Stimulated activated CD8-positive, alpha-beta memory T cell treated with anti-CD3 and anti-CD28 coated beads, Interleukin-2, amount 100 ng/mL, for 48 hours (primary cell): ENCODE results near the gene SLC26A4.

Source experiments
- DNase-seq, 2 donors: peaks; one replicate each; pipeline ENCODE4 v3.0.0-alpha.2; 2020; ENCODE audit warnings: low read depth in 2 of 2

SLC26A4 gene

GRCh38 chr7:107696330-107696946, 35.8 kb downstream of the SLC26A4 start:
- DNase-seq: no peak

- no peak for DNase-seq
These were observed 36.9 kb downstream of the SLC26A4 start for GRCh38 chr7:107697321-107698049.

- no peak for DNase-seq
These were observed 39.9 kb downstream of the SLC26A4 start for GRCh38 chr7:107700570-107700969.

- no peak for DNase-seq
These were observed 40.6 kb downstream of the SLC26A4 start for GRCh38 chr7:107701191-107701590.

GRCh38 chr7:107703219-107703618, 42.6 kb downstream of the SLC26A4 start:
- DNase-seq: no peak

GRCh38 chr7:107703872-107704271, 43.2 kb downstream of the SLC26A4 start:
- no peak for DNase-seq

- no peak for DNase-seq
These were observed 48.3 kb downstream of the SLC26A4 start for GRCh38 chr7:107708956-107709355.

GRCh38 chr7:107711301-107711700, 50.7 kb downstream of the SLC26A4 start:
- no peak for DNase-seq

GRCh38 chr7:107712025-107712424, 51.4 kb downstream of the SLC26A4 start:
- DNase-seq: no peak

GRCh38 chr7:107712896-107713295, 52.3 kb downstream of the SLC26A4 start:
- DNase-seq: no peak

- no peak for DNase-seq
These were observed 54.9 kb downstream of the SLC26A4 start for GRCh38 chr7:107715531-107715930.

GRCh38 chr7:107718456-107719193, 58.0 kb downstream of the SLC26A4 start:
- DNase-seq: no peak

- DNase-seq: no peak
These were observed 60.7 kb downstream of the SLC26A4 start for GRCh38 chr7:107721286-107721685.

GRCh38 chr7:107723255-107723654, 62.6 kb downstream of the SLC26A4 start:
- no peak for DNase-seq

- DNase-seq: no peak
These were observed 64.6 kb downstream of the SLC26A4 start for GRCh38 chr7:107725138-107725740.

- no peak for DNase-seq
These were observed 65.9 kb downstream of the SLC26A4 start for GRCh38 chr7:107726356-107727130.

- DNase-seq: no peak
These were observed 67.6 kb downstream of the SLC26A4 start for GRCh38 chr7:107728276-107728675.

- peak; percentile 40 to 46 for DNase-seq
These were observed 82.3 kb downstream of the SLC26A4 start for GRCh38 chr7:107742678-107743566.

GRCh38 chr7:107743567-107744344, 83.1 kb downstream of the SLC26A4 start, which contains the start of gene CBLL1:
CBLL1 (plus strand) TSS chr7:107744142; CDS start chr7:107744164, 22 bp downstream.
- peak; percentile 97 for DNase-seq

GRCh38 chr7:107744345-107744750, 83.7 kb downstream of the SLC26A4 start:
- DNase-seq: no peak
